Calu3 (cell line): ENCODE results near the gene FAM3C. TPM values are rescaled to one million over a fixed set of nuclear protein-coding genes. Genes with fewer than 3 reads are reported as not detected.

Experiments
- BruUV-seq: library from RNA; stranded (reverse); fragments of 400-500 nt; replicated peaks from 2 replicates; lab custom pipeline; 2021; lab: Mats Ljungman, UMichigan
- CTCF ChIA-PET: fragments of 300-600 bp; sonication (Branson Sonifier 250); formaldehyde crosslinking; loops from one replicate; lab custom pipeline; 2022; ENCODE audit warnings: antibody characterized with exemption; lab: Charles Lee
- DNase-seq: peaks from one replicate; pipeline ENCODE4 v3.0.0; 2022
- H3K27ac Mint-ChIP-seq: one replicate; pipeline ENCODE4 v1.8.0; 2022; ENCODE audit warnings: mixed read lengths; ENCODE audit not compliant: unreplicated experiment
- H3K27me3 Mint-ChIP-seq: one replicate; pipeline ENCODE4 v1.8.0; 2022; ENCODE audit warnings: mixed read lengths; ENCODE audit not compliant: unreplicated experiment
- H3K36me3 Mint-ChIP-seq: one replicate; pipeline ENCODE4 v1.8.0; 2022; ENCODE audit warnings: mild to moderate bottlenecking, moderate library complexity, mixed read lengths; ENCODE audit not compliant: insufficient read depth, unreplicated experiment
- H3K4me1 Mint-ChIP-seq: one replicate; pipeline ENCODE4 v1.8.0; 2022; ENCODE audit warnings: mild to moderate bottlenecking, low read depth, mixed read lengths; ENCODE audit not compliant: unreplicated experiment
- H3K4me3 Mint-ChIP-seq: one replicate; pipeline ENCODE4 v1.8.0; 2022; ENCODE audit warnings: mild to moderate bottlenecking, low read depth, moderate library complexity, mixed read lengths; ENCODE audit not compliant: unreplicated experiment
- H3K9me3 Mint-ChIP-seq: one replicate; pipeline ENCODE4 v1.8.0; 2022; ENCODE audit warnings: low read depth, mixed read lengths; ENCODE audit not compliant: unreplicated experiment
- CTCF ChIP-seq: fragments of 200-600 bp; IDR thresholded peaks from one replicate; pipeline ENCODE4 v1.8.0; 2022; ENCODE audit warnings: antibody characterized with exemption; ENCODE audit not compliant: unreplicated experiment
- intact Hi-C: fragments of 100-400 bp; cut with micrococcal nuclease; formaldehyde crosslinking; loops from one replicate; pipeline ENCODE4 v1.10.0; 2022; ENCODE audit not compliant: unreplicated experiment
- total RNA-seq: library from RNA; stranded (reverse); gene quantifications from 2 replicates; pipeline ENCODE4 v1.2.3, GENCODE V29; 2022

Gene FAM3C
- total RNA-seq, 1 experiment from 2014 or later, result 206 TPM

GRCh38 chr7:121391686-121392085 lies 4.4 kb downstream of the FAM3C start:
- Mint-ChIP-seq H3K27me3 (no peaks in the 10 kb centered on the region), H3K36me3 (peaks cover 70% of the 10 kb centered on the region), H3K9me3 (peaks cover 4% of the 10 kb centered on the region), H3K4me1 (peaks cover 46% of the 10 kb centered on the region), H3K27ac (no peak overlapping the region), H3K4me3 (peak overlapping the region; percentile 32)
- no TSS peak for BruUV-seq
- DNase-seq, result no peak
- no peak for TF ChIP-seq CTCF
- CTCF ChIA-PET, result no interaction called here
- intact Hi-C loops, result no loop called here

- intact Hi-C loops, result no loop called here
- CTCF ChIA-PET, result interaction anchor here (0.6 kb wide), 1 partner anchor 21 kb away, joined by 3 read pairs; no protein-coding TSS in a partner anchor
- no TSS peak for BruUV-seq
- TF ChIP-seq CTCF, result no peak
- H3K36me3 Mint-ChIP-seq, result peaks cover 65% of the 10 kb centered on the region
- H3K27me3 Mint-ChIP-seq, result no peaks in the 10 kb centered on the region
- peaks cover 4% of the 10 kb centered on the region for H3K9me3 Mint-ChIP-seq
- no peak for DNase-seq
- peaks cover 57% of the 10 kb centered on the region for H3K4me1 Mint-ChIP-seq
- H3K27ac Mint-ChIP-seq, result no peak overlapping the region
- H3K4me3 Mint-ChIP-seq, result peak overlapping the region; percentile 32
These were observed 5.5 kb downstream of the FAM3C start for GRCh38 chr7:121390617-121391016.

- peak overlapping the region; percentile 64 for H3K27ac Mint-ChIP-seq
- peaks cover 62% of the 10 kb centered on the region for H3K4me1 Mint-ChIP-seq
These were observed 6.0 kb downstream of the FAM3C start for GRCh38 chr7:121390109-121390508.

GRCh38 chr7:121388950-121389349 lies 7.2 kb downstream of the FAM3C start:
- H3K27ac Mint-ChIP-seq, result peak overlapping the region; percentile 64
- peaks cover 4% of the 10 kb centered on the region for H3K9me3 Mint-ChIP-seq
- CTCF ChIA-PET, result no interaction called here
- H3K36me3 Mint-ChIP-seq, result peaks cover 49% of the 10 kb centered on the region
- intact Hi-C loops, result no loop called here
- DNase-seq, result no peak
- TF ChIP-seq CTCF, result no peak
- no peak overlapping the region for H3K4me3 Mint-ChIP-seq
- H3K4me1 Mint-ChIP-seq, result peaks cover 73% of the 10 kb centered on the region
- no peaks in the 10 kb centered on the region for H3K27me3 Mint-ChIP-seq
- BruUV-seq, result no TSS peak

More at GRCh38 chr7:121390109-121390508, 6.0 kb downstream of the FAM3C start:
- CTCF ChIA-PET, result interaction anchor here (0.6 kb wide), 1 partner anchor 20 kb away, joined by 3 read pairs; no protein-coding TSS in a partner anchor
- intact Hi-C loops, result no loop called here
- H3K4me3 Mint-ChIP-seq, result peak overlapping the region; percentile 24
- peaks cover 60% of the 10 kb centered on the region for H3K36me3 Mint-ChIP-seq
- no TSS peak for BruUV-seq
- no peaks in the 10 kb centered on the region for H3K27me3 Mint-ChIP-seq
- peaks cover 4% of the 10 kb centered on the region for H3K9me3 Mint-ChIP-seq
- DNase-seq, result no peak
- TF ChIP-seq CTCF, result no peak
